Measurements from ENCODE around the gene CCN5. TPM values are rescaled to one million over a fixed set of nuclear protein-coding genes. Genes with fewer than 3 reads are reported as not detected.

The CCN5 gene
- total RNA-seq, 1 donor from 2014 or later: not detected

DNA sequence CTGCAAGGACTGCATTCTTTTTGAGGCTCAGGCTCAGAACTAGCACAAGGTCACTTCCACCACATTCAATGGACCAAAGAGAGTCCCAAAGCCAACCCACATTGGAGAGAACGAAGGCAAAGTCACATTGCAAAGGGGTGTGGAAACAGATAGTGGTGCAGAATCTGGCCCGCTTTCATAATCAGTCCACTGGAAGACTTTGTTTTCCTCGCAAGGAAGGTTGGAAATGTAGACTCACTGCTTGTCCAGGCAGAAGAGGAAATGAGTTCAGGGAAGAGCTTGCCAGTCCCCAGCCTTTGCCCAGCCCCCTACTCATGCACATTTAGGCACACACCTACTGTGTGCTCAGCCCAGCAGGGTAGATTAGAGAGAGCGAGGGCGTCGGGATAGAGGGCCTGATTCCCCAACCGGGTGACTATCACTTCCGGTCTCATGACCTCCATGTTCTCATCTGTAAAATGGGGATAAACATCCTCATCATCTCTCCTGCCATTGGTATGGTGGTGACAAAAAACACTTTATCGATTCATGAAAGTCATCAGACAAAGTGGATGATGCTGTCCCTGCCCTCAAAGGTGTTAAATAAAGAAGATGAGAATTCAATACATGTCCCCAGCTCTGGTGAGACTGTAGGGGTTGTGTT, 24.3 kb upstream of the CCN5 start:
- TF ChIP-seq CTCF (conservative IDR thresholded peaks at IDR 0.05; ENCODE audit: low read depth, low read length): no peak
- no peak overlapping the region for H3K4me3 ChIP-seq (ENCODE audit: low read depth, low read length)
- no peak for DNase-seq (ENCODE audit: low read depth)

GRCh38 chr20:44691424-44692423, 23.4 kb upstream of the CCN5 start:
- no peak for TF ChIP-seq CTCF (conservative IDR thresholded peaks at IDR 0.05; ENCODE audit: low read depth, low read length)

DNA sequence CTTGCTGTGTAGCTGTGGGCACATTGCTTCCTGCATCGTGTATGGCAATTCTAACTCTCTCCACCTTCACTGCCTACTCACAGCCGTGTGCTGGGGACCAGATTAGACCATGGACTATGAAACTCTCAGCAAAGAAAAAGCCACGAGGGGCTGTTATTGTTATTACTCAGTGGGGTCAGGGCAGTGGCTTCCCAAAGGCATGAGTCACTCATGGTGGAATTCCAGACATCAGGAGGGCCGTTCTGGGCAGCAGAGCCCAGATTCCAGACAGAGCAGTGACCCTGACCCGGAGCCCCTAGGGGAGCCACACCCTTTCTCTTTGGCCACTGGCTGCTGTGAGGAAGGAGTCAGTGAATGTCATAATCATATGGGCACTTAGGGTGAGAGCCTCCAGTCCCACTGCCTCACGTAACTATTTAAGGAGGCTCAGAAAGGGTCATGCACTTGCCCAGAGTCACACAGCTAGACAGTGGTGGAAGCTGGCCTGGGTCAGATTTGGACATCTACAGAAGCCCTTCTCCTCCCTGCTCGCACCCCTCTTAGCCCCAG, 22.2 kb upstream of the CCN5 start:
- H3K4me3 ChIP-seq (ENCODE audit: low read depth, low read length): no peak overlapping the region
- no peak for TF ChIP-seq CTCF (conservative IDR thresholded peaks at IDR 0.05; ENCODE audit: low read depth, low read length)
- DNase-seq (ENCODE audit: low read depth): peak; percentile 94

More at GRCh38 chr20:44691424-44692423, 23.4 kb upstream of the CCN5 start:
- no peak overlapping the region for H3K4me3 ChIP-seq (ENCODE audit: low read depth, low read length)
- DNase-seq (ENCODE audit: low read depth): no peak

DNA sequence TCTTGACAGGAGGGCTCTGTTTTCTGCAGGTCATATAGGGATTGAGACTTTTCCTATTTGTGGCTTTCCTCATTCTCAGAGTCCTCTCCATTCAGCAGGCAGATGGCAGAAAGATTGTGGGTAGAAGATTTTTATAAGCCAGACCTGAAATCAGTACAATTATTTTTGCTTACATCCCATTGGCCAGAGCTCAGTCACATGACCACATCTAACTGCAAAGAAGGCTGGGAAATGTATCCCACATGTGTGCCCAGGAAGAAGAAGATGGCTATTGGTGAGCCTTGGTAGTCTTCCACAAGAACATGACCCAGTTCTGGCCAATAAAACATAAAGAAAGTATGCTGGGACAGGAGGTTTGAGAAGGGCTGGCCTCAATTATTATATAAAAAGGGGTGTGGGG, 21.5 kb upstream of the CCN5 start:
- no peak overlapping the region for H3K4me3 ChIP-seq (ENCODE audit: low read depth, low read length)
- TF ChIP-seq CTCF (conservative IDR thresholded peaks at IDR 0.05; ENCODE audit: low read depth, low read length): no peak
- DNase-seq (ENCODE audit: low read depth): no peak

- no peak for DNase-seq (ENCODE audit: low read depth)
- TF ChIP-seq CTCF (conservative IDR thresholded peaks at IDR 0.05; ENCODE audit: low read depth, low read length): no peak
- no peak overlapping the region for H3K4me3 ChIP-seq (ENCODE audit: low read depth, low read length)
These were observed 21.0 kb upstream of the CCN5 start for GRCh38 chr20:44694159-44694558.

DNA sequence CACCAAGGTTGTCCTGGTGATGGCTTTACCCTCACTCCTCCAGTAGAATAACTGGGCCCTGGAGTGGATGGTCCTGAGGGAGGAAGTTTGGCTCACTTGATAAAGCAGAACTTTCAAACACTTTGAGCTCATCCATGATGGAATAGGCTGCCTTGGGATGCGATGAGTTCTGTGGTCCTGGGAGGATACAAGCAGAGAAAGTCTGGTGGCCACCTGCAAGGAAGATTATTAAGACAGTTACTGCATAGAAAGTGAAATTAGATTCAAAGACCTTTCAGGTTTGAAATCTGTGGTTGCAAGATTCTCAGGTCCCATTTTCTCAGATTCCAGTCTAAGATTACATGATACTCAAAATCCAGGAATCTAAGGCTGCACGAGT, 19.9 kb upstream of the CCN5 start:
- no peak for TF ChIP-seq CTCF (conservative IDR thresholded peaks at IDR 0.05; ENCODE audit: low read depth, low read length)
- H3K4me3 ChIP-seq (ENCODE audit: low read depth, low read length): no peak overlapping the region
- DNase-seq (ENCODE audit: low read depth): no peak
